ENCODE measurements around the gene COBL. TPM values are rescaled to one million over a fixed set of nuclear protein-coding genes. Genes with fewer than 3 reads are reported as not detected.

The COBL gene
- total and polyA plus RNA-seq, 12 donors = 0.09 to 1.4 (median 0.53) TPM

DNA sequence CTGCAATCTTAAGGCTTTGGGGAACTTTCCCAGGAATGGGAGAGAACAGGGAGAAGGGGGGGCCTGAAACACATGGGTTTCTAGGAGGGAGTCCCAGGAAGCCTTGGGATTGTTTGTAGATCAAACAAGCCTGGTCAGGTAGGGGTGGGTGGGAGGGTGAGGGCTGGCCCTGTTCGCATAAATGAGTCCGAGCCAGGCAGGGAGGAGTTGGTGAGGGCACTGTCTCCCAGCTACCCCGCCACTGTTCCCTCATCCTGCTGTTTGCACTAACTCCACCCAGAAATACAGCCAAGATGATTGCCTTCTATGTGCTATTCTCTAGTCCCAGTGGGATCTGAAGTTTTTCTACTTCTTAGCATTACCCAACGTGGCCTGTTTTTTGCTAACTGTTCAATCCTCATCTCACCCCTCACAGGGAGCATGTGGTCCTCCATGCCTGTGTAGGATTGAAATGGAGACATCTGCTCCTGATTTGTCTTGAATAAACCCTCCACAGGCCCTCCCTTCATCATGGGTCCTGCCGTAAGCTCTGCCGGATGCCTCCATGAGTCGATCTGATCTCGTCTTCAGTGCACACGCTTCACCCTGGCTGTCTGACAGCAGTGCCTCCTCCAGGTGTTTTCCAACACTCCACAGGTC is 257.0 kb downstream of the COBL start:
- TF ChIP-seq, protein P1, sequence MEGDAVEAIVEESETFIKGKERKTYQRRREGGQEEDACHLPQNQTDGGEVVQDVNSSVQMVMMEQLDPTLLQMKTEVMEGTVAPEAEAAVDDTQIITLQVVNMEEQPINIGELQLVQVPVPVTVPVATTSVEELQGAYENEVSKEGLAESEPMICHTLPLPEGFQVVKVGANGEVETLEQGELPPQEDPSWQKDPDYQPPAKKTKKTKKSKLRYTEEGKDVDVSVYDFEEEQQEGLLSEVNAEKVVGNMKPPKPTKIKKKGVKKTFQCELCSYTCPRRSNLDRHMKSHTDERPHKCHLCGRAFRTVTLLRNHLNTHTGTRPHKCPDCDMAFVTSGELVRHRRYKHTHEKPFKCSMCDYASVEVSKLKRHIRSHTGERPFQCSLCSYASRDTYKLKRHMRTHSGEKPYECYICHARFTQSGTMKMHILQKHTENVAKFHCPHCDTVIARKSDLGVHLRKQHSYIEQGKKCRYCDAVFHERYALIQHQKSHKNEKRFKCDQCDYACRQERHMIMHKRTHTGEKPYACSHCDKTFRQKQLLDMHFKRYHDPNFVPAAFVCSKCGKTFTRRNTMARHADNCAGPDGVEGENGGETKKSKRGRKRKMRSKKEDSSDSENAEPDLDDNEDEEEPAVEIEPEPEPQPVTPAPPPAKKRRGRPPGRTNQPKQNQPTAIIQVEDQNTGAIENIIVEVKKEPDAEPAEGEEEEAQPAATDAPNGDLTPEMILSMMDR (IDR thresholded peaks at IDR 0.05) = no peak
- TF ChIP-seq POLR2A (IDR thresholded peaks at IDR 0.05) = no peak
- no peaks in the 10 kb centered on the region for H3K27me3 ChIP-seq
- DNase-seq = no peak
- H3K36me3 ChIP-seq (replicated peaks in 1 of 2) = no peaks in the 10 kb centered on the region
- H3K27ac ChIP-seq = no peak overlapping the region
- no peaks in the 10 kb centered on the region for H3K9me3 ChIP-seq (replicated peaks in 1 of 3)
- no peaks in the 10 kb centered on the region for H3K4me1 ChIP-seq (replicated peaks in 1 of 2)
- WGBS, 4 donors = 82 to 93% (median 88%) methylated on average over 9 of the region's 9 CpGs
- intact Hi-C loops (cut with DNase I) = loop anchor here (10.0 kb wide), 2 partner anchors 275 to 585 kb away; partner anchors contain the start of gene GRB10 (in 1 of the 2)
- no peak overlapping the region for H3K4me3 ChIP-seq

DNA sequence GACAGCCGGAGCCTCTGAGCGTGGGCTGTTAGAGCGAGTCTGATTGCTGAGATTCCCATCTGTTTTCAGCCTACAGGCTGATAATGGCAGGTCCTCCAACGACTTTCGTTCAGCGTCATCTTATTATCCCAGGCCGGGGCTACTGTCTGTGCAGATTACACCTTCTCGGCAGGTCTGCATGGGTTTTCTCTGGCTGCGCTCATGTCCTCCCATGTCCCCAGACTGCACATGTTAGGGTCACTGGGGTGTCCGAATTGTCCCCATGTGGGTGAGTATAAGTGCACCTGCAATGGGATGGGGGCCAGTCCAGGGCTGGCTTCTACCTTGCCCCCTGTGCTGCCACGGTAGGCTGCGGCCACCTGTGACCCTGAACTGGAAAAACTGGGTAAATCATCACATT is 257.8 kb downstream of the COBL start:
- intact Hi-C loops (cut with DNase I) = no loop called here
- no peak for DNase-seq
- Histone ChIP-seq H3K4me3 (no peak overlapping the region), H3K9me3 (replicated peaks in 1 of 3) (no peaks in the 10 kb centered on the region), H3K36me3 (replicated peaks in 1 of 2) (no peaks in the 10 kb centered on the region), H3K27ac (no peak overlapping the region), H3K4me1 (replicated peaks in 1 of 2) (no peaks in the 10 kb centered on the region), H3K27me3 (no peaks in the 10 kb centered on the region)
- TF ChIP-seq POLR2A (IDR thresholded peaks at IDR 0.05) = no peak
- TF ChIP-seq, protein P1 (IDR thresholded peaks at IDR 0.05) = no peak
- WGBS, 4 donors = 88 to 92% (median 90%) methylated on average over 12 of the region's 12 CpGs

DNA sequence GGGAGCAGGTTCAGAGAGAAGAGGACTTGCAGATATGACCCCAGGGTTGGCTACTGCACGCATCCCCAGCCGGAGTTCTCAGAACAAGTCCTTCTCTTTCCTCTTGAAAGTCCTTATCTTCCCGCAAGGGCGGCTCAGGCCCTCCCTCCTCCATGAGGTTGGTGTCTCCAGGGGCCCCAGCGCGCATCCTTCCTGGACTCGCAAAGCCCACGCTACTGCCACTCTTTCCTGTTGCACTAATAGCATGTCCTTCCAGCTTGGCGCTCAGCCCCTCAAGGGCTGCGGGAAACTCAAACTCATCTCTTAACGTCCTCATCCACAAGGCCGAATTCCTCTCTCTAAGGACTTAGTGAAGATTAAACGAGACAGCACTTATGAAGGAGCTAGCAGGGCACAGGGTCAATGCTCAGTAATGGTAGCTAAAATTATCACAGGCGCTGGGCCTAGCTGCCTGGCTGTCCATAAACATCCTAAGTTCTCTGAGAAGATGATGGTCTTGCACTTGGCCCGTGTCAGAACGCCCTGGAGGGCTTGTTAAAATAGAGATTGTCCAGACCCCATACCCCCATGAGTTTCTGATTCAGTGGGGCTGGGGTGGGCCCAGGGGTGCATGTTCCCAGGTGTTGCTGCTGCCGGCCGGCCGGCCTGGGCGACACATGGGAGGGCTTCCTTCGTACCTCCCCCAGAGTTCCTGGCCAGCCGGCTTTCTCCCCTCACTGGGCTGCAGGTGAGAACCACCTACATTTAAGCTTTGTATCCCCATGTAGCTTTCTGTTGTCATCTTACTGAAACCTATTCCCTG is 261.4 kb downstream of the COBL start:
- intact Hi-C loops (cut with DNase I) = no loop called here
- Histone ChIP-seq H3K4me1 (replicated peaks in 1 of 2) (no peaks in the 10 kb centered on the region), H3K27ac (no peak overlapping the region), H3K27me3 (no peaks in the 10 kb centered on the region), H3K4me3 (no peak overlapping the region), H3K9me3 (replicated peaks in 1 of 3) (no peaks in the 10 kb centered on the region), H3K36me3 (replicated peaks in 1 of 2) (no peaks in the 10 kb centered on the region)
- DNase-seq = no peak
- TF ChIP-seq, protein P1 (IDR thresholded peaks at IDR 0.05) = no peak
- no peak for TF ChIP-seq POLR2A (IDR thresholded peaks at IDR 0.05)
- 82 to 88% (median 87%) methylated on average over 16 to 22 of the region's 22 CpGs for WGBS, 4 donors

DNA sequence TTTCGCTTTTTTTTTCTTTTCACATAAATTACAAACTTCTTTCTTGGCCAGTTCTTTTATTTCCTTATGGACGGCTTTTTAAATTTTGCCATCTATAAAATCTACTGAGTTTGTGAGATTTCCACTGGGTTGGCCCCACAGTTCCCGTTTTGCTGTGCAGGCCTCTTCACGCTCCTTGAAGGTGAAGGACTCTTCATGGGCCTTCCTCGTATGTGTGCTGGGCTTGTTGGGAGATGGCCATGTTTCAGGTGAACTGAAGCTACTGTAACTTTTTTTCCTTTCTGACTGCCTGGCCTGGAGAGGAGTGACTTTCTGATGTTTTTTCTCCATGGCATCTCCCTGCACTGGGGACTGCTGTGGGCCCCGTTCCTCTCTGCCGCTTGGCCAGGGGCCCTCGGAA is 262.4 kb downstream of the COBL start:
- Histone ChIP-seq H3K27ac (no peak overlapping the region), H3K9me3 (replicated peaks in 1 of 3) (no peaks in the 10 kb centered on the region), H3K27me3 (no peaks in the 10 kb centered on the region), H3K4me1 (replicated peaks in 1 of 2) (no peaks in the 10 kb centered on the region), H3K36me3 (replicated peaks in 1 of 2) (no peaks in the 10 kb centered on the region), H3K4me3 (no peak overlapping the region)
- no peak for TF ChIP-seq POLR2A (IDR thresholded peaks at IDR 0.05)
- TF ChIP-seq, protein P1 (IDR thresholded peaks at IDR 0.05) = no peak
- intact Hi-C loops (cut with DNase I) = no loop called here
- WGBS, 4 donors = 73 to 82% (median 78%) methylated on average over 8 of the region's 8 CpGs
- no peak for DNase-seq

All from adrenal gland (tissue), 12 donors.